ENCODE data around the gene JUNB.

Gene JUNB

DNA sequence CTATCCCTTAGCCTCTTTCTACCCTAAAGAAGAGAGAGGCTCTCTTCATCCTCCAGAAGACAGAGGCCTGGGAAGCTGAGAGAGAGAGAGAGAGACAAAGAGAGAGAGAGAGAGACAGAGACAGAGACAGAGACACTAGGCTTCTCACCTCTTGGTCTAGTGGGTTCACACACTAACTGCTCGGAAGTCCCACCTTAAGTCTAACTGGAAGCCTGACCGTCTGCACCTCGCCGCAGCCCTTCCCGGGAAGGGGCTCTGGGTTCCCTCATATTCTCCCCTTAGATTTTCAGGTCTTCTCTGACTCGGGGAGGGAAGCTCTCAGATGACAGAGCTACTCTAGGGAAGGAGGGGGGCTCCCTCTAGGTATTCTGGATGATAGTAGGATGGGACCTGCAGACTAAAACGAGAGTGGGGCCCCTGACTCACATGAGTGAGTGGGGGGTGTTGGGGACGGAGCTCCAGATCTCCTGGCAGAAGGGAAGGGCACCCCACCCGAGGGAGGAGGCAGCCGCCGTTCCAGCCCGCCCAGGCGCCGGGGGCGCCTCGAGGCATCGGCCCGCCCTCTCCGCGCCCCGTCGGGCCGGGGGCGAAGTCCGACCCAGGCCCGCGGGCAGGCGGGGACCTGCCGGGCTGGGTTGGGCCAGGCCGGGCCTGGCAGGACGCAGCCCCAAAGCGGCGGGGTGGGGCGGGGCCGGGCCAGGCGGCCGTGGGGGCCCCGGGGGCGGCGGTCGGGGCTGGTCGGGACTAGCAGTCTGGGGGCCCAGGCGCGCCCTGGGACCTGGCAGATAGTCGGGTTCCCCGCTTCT is 2.0 kb upstream of the JUNB start:
- TF ChIP-seq ZFX (IDR thresholded peaks at IDR 0.05) = no peak
- no peak for TF ChIP-seq CTCF (conservative IDR thresholded peaks at IDR 0.05)
- peak overlapping the region; percentile 95 for H3K27ac ChIP-seq

- TF ChIP-seq CTCF (conservative IDR thresholded peaks at IDR 0.05) (no peak), ZFX (IDR thresholded peaks at IDR 0.05) (no peak)
- H3K27ac ChIP-seq = peak overlapping the region; percentile 96
Measured at GRCh38 chr19:12789904-12790619, 1.2 kb upstream of the JUNB start.

DNA sequence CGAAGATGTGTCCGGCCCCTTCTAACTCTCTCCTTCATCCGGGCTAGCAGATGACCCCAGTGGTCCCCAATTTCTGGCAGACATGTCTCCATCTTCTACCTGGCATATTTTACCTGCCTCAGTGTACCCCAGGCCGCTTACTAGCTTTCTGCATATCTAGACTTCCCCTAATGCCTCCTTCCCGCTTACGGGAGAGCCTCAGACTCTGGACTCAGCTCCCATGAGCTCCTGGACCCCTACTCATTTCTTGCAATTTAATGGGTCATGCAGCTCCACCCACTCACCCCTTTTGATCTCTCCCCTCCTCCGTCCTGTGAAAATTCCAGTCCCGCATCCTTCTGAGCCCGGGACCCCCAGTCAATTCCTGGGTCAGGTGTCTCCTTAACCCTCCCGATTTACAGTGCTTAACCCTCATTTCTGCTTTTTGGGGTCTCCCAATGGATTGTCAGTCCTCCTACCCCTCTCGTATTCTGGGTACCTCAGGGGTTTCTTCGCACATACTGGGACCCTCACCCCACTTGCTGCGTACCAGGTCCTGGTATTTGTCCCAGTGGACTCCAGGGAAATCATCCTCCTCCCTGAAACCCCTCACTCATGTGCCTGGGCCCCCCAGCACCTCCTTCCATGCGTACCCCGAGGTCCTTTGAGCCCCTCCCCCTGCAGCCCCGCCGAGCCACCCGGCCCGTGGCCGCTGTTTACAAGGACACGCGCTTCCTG is 500 bp upstream of the JUNB start:
- peak overlapping the region; percentile 96 for H3K27ac ChIP-seq

DNA sequence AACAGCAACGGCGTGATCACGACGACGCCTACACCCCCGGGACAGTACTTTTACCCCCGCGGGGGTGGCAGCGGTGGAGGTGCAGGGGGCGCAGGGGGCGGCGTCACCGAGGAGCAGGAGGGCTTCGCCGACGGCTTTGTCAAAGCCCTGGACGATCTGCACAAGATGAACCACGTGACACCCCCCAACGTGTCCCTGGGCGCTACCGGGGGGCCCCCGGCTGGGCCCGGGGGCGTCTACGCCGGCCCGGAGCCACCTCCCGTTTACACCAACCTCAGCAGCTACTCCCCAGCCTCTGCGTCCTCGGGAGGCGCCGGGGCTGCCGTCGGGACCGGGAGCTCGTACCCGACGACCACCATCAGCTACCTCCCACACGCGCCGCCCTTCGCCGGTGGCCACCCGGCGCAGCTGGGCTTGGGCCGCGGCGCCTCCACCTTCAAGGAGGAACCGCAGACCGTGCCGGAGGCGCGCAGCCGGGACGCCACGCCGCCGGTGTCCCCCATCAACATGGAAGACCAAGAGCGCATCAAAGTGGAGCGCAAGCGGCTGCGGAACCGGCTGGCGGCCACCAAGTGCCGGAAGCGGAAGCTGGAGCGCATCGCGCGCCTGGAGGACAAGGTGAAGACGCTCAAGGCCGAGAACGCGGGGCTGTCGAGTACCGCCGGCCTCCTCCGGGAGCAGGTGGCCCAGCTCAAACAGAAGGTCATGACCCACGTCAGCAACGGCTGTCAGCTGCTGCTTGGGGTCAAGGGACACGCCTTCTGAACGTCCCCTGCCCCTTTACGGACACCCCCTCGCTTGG is 966 bp downstream of the JUNB start:
- TF ChIP-seq CTCF (conservative IDR thresholded peaks at IDR 0.05) (no peak), ZFX (IDR thresholded peaks at IDR 0.05) (no peak; the same call in 1 of the 2 replicates)
- peak overlapping the region; percentile 96 for H3K27ac ChIP-seq

More for the DNA sequence above, 500 bp upstream of the JUNB start:
- TF ChIP-seq CTCF (conservative IDR thresholded peaks at IDR 0.05) (no peak), ZFX (IDR thresholded peaks at IDR 0.05) (no peak)

GRCh38 chr19:12792853-12793289 is 1.6 kb downstream of the JUNB start:
- TF ChIP-seq ZFX (IDR thresholded peaks at IDR 0.05) = no peak
- no peak for TF ChIP-seq CTCF (conservative IDR thresholded peaks at IDR 0.05)
- peak overlapping the region; percentile 96 for H3K27ac ChIP-seq

DNA sequence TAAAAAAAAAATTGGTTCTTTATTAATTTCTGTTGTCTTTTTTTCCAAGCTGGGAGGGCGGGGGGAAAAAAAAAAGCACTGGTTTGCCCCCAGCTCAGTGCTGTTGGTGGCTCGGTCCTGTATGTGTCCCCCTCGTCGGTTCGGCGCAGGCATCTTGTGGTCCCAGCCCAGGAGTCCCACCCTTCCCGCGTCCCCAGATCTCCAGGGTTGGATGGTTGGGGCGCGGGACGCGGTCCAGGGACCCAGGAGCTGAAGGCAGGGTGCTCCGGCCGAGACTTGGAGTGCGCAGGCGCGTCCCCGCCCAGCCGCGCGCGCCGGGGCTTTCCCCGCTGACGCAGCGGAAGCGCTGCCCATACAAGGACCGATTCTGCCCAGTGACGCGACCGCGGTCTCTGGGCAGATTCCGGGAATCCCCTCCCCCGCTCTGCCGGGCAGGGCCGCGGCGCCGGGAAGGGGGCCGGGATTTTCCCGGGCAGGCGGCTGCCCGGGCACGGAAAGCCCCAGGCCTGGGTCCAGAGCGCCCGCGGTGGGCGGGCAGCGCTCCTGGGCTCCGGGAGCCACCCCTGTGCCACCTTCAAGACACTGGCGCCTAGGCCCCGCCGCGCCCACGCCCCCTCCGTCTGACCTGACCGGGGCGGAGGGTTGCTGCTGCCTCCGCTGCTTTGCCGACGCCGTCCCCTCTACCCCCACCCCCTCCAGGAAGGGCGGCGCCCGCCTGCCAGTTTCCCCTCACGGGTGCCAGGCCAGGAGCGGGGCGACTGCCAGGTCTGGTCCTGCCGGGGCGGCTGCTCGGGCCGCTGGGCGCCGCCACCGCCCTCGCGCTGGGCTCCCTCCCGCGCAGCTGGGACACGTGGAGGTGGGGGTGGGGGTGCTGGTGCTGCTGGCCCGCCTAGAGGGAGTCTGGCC is 2.3 kb downstream of the JUNB start:
- H3K27ac ChIP-seq = peak overlapping the region; percentile 96
- TF ChIP-seq CTCF (conservative IDR thresholded peaks at IDR 0.05) (no peak), ZFX (IDR thresholded peaks at IDR 0.05) (peak; percentile 8; the same call in 1 of the 2 replicates)

All from C4-2B (cell line).